Kidney capillary endothelial cell (primary cell): Measurements from ENCODE around the gene MEGF8.
"Not testable (repeated sequence)": the region's sequence is repeated elsewhere in the genome, so short reads cannot be mapped to it uniquely, and the experiment has no call there.

Experiments
- DNase-seq: peaks from one replicate; pipeline ENCODE4 v3.0.0-alpha.2; 2018; ENCODE audit warnings: low spot score

The MEGF8 gene

GRCh38 chr19:42309686-42310085 lies 15.7 kb upstream of the MEGF8 start:
- DNase-seq = no peak

GRCh38 chr19:42311657-42312056 lies 13.8 kb upstream of the MEGF8 start:
- no peak for DNase-seq

- no peak for DNase-seq
These were observed 13.1 kb upstream of the MEGF8 start for GRCh38 chr19:42312370-42312769.

GRCh38 chr19:42313096-42313839 lies 12.2 kb upstream of the MEGF8 start, which contains the start of gene TMEM145:
TSS of gene TMEM145 (plus strand) at chr19:42313309. CDS start at chr19:42313377, 68 bp downstream.
- no peak for DNase-seq

GRCh38 chr19:42313840-42314755 lies 11.3 kb upstream of the MEGF8 start:
- DNase-seq = no peak

GRCh38 chr19:42315024-42315423 lies 10.4 kb upstream of the MEGF8 start:
- DNase-seq = no peak

- DNase-seq = peak; percentile 55
These were observed 8.9 kb upstream of the MEGF8 start for GRCh38 chr19:42316223-42317211.

GRCh38 chr19:42317535-42317934 lies 7.9 kb upstream of the MEGF8 start:
- DNase-seq = no peak

GRCh38 chr19:42322305-42322704 lies 3.1 kb upstream of the MEGF8 start:
- no peak for DNase-seq

GRCh38 chr19:42323473-42323851 lies 2.0 kb upstream of the MEGF8 start:
- no peak for DNase-seq

- DNase-seq = no peak
These were observed 1.4 kb upstream of the MEGF8 start for GRCh38 chr19:42323852-42324654.

- no peak for DNase-seq
These were observed 654 bp upstream of the MEGF8 start for GRCh38 chr19:42324655-42325307.

GRCh38 chr19:42325896-42326771 lies 699 bp downstream of the MEGF8 start:
- DNase-seq = no peak

GRCh38 chr19:42326969-42327368 lies 1.5 kb downstream of the MEGF8 start:
- no peak for DNase-seq

GRCh38 chr19:42327381-42327780 lies 1.9 kb downstream of the MEGF8 start:
- DNase-seq = no peak

- DNase-seq = no peak
These were observed 2.7 kb downstream of the MEGF8 start for GRCh38 chr19:42328106-42328505.

GRCh38 chr19:42328854-42329253 lies 3.4 kb downstream of the MEGF8 start:
- DNase-seq = no peak

- DNase-seq = no peak
These were observed 4.8 kb downstream of the MEGF8 start for GRCh38 chr19:42330241-42330711.

GRCh38 chr19:42331333-42331732 lies 5.9 kb downstream of the MEGF8 start:
- DNase-seq = not testable (repeated sequence)
